HG02943 (cell line): ENCODE data around the gene SCAMP3.
"Not testable (repeated sequence)": the region's sequence is repeated elsewhere in the genome, so short reads cannot be mapped to it uniquely, and the experiment has no call there.

ENCODE experiments used
- ATAC-seq: cut with Tn5 transposase; IDR thresholded peaks from one replicate; pipeline ENCODE4 v1.9.1; 2021; ENCODE audit warnings: mild to moderate bottlenecking, low read depth, moderate library complexity; ENCODE audit not compliant: unreplicated experiment

The SCAMP3 gene

GRCh38 chr1:155233502-155233901 is 28.7 kb downstream of the SCAMP3 start:
- ATAC-seq, result not testable (repeated sequence)

GRCh38 chr1:155232001-155232978 is 29.9 kb downstream of the SCAMP3 start:
- ATAC-seq, result not testable (repeated sequence)

- not testable (repeated sequence) for ATAC-seq
These were observed 30.9 kb downstream of the SCAMP3 start for GRCh38 chr1:155231302-155231701.

DNA sequence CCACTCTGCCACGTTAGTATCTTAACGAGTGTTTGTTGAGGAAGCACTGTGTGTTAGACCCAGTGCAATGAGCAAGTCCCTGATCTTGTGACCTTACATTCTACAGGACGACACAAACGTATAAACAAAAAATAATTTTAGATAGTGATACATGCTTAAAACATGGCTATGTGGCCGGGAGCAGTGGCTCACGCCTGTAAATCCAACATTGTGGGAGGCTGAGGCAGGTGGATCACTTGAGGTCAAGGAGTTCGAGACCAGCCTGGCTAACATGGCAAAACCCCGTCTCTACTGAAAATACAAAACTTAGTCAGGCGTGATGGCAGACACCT is 34.1 kb downstream of the SCAMP3 start:
- ATAC-seq, result peak; percentile 3

DNA sequence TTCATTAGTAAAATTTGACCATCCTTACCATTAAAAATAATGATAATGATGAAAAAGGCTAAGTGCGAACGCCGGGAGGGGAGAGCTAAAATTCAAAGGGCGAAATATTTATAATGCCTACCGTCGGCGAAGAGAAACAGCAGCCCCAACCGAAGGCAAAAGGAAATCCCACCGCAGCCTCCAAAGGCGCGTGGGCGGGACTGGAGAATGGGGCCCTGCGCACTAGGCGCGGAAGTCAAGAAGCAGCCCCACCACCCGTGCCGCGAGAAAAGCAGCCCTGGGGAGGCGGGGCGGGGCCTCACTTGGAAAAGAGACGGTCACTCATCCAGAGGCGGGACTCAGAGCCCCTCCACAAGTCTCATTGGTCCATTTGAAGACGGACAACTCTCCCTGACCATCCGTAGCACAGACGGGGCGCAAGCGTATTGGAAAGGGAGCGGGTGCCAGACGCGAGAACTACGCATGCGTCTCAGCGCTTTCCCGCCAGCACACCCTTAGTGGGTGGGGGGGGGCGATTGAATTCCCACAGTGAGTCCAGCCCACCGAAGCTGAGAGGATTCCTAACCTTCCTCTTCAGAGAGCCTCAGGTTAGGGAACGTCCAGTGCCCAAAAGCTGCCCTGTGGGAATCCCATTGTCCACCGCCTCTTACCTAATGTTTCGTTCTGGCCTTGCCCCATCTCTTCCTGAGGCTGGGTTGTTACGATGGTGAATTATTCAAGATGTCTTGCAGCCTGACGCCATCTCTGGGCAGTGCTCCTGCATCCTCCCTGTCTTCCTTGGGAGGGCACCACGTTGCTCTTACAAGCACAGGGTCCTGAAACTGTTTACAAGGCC is 34.7 kb downstream of the SCAMP3 start:
- peak; percentile 96 for ATAC-seq

- ATAC-seq, result no peak
These were observed 35.3 kb downstream of the SCAMP3 start for GRCh38 chr1:155226910-155227260.

DNA sequence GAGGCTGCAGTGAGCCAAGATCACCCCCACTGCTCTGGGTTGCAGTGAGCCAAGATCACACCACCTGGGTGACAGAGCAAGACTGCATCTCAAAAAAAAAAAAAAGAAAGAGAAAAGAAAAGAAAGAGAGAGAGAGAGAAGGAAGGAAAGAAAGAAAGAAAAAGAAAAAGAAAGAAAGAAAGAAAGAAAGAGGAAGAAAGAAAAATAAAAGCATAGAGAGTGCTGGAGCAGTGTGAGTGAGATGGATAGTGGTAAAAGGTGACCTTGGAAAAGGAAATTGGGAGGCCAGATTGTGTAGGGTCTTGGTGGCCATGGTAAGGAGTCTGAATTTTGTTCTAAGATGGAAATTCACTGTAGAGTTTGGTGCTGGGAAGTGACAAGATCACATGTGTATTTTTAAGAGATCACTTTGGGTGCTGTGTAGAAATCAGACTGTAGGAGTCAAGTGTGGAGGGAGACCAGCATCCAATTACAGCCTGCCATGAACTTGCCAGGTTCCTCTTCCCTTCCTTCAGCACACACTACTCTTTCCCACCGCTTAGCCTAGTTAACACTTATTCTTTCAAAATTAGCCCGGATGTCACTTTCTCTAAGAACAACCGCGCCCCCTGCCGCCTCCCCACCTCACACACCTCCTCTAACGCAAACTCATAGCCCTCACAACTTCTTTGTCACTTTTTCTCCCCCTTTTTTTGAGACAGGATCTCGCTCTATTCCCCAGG is 35.8 kb downstream of the SCAMP3 start:
- no peak for ATAC-seq

DNA sequence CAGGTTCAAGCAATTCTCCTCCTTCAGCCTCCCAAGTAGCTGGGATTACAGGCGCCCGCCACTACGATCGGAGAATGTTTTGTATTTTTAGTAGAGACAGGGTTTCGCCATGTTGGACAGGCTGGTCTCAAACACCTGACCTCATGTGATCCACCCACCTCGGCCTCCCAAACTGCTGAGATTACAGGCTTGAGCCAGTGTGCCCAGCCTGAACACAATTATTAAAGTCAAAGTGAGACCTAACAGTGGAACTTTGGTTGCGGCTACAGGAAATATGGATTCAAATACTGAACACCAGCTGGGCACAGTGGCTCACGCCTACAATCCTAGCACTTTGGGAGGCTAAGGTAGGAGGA is 36.8 kb downstream of the SCAMP3 start:
- ATAC-seq, result not testable (repeated sequence)

DNA sequence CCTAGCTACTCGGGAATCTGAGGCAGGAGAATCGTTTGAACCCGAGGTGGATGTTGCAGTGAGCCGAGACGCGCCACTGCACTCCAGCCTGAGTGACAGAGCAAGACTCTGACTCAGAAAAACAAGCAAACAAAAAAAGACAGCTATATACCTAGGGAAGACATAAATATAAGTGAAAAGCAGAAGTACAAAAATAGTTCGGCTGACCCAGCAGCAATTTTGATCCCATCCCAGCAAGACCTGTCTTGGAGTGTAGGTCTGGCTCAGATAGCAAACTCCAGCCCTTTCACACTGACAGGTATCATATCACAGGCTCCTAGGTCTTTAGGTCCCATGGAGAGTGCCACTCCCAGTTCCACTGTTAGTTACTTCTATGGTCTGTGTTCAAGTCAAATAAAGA is 39.1 kb downstream of the SCAMP3 start:
- no peak for ATAC-seq

DNA sequence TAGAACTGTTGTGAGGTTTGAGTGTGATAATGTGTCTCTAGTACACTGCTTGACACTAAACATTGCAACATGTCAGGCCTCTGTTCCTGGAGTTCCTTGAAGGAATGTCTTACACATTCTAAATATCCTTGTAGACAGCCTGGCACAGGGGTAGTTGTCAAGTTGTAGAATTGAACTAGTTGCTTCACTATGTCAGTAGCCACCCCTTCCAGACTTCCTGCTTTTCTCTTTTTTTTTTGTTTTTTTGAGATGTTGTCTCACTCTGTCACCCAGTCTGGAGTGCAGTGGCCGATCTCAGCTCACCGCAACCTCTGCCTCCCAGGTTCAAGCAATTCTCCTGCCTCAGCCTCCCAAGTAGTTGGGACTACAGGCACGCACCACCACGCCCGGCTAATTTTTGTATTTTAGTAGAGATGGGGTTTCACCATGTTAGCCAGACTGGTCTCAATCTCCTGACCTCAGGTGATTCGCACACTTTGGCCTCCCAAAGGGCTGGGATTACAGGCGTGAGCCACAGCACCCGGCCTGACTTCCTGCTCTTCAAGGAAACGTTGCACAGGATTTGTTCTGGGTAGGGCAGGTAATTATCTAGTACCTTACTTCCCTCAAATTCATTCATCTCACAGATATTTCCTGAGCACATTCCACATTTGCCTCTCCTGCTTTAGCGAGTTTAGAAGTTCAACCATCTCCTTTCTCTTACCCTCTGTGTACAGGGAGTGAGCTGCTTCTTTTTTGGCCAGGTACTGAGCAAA is 41.8 kb downstream of the SCAMP3 start:
- not testable (repeated sequence) for ATAC-seq

DNA sequence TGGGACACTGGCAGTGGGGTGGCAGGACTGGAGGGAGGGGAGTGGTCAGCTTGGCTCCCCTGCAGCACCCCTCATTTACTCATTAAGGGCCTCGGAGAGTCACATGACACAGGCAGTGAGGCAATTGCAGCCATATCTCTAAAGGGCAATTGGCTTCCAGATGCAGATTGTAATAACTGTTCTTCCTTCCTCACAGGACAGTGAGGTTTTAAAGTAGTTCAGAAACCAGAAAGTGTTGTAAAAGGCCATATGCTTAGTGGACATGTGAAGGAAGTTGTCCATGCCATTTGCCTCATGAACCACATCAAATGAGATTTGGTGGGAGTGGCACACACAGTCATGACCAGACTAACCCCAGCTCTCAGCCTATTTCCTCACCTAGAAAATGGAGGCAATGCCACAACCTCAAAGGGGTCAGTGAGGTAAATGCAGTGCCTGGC is 42.5 kb downstream of the SCAMP3 start:
- no peak for ATAC-seq

DNA sequence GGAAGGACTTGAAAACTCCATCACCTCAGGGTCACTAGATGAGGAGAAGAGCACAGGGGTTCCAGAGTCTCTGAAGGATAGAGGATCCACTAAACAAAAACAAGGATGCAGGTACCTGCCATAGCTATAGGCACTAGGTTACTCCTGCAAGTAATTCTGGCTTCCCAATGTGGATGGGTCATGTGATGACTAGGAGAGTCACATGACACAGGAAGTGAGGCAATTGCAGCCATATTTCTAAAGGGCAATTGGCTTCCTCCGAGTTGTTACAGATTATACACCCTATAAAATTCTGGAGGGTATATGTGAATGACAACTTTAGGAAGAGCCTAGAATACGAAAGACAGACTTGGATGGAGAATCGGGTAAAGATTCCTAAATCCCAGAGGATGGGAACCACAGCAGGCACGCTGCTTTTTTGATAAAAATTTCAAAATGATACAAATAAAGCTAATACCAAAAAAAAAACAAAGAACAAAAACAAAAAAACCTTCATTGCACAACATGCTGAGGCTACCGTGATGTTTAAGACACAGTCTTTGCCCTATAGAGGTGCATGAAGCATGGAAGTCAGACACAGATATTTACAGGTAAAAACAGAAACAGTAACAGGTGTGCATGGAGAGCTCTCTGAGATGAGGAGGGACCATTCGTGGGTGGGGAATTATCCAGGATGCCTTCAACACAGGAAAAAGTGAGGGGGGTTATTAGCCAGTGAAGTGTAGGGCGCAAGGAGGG is 43.1 kb downstream of the SCAMP3 start:
- ATAC-seq, result no peak

- not testable (repeated sequence) for ATAC-seq
These were observed 47.5 kb downstream of the SCAMP3 start for GRCh38 chr1:155214702-155215101.

- ATAC-seq, result not testable (repeated sequence)
These were observed 50.1 kb downstream of the SCAMP3 start for GRCh38 chr1:155212051-155212440.

DNA sequence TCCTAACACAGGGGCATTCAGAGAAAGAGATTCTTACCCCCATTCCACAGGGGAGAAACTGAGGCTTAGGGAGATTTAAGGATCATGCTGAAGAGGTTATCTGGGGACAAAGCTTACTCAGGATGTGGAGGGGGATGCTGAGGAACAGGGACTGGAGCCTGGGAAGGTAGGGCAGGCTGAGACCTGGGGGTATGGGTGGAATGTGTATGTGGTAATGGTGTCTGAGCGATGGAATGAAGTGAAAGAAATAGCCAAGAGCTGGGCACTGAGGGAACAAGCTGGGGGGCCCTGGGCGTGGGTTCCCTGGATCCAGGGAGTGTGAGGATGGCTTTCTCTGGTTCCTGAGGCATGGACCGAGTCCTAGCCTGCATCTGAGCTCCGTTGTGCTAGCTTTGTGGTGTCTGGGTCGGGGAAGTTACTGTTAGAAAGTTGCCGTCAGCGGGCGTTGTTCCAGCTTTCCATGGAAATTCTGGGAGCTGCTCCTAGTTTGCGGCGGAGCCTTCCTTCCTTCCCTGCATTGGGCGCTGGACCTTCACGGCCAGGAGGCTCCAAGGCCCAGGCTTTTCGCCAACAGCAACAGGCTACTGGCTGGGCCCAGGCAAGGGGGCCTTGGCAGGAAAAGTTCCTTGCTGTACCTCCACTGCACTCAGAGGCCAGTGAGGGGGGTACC is 50.6 kb downstream of the SCAMP3 start:
- ATAC-seq, result not testable (repeated sequence)

GRCh38 chr1:155210314-155211104 is 51.7 kb downstream of the SCAMP3 start:
- no peak for ATAC-seq

DNA sequence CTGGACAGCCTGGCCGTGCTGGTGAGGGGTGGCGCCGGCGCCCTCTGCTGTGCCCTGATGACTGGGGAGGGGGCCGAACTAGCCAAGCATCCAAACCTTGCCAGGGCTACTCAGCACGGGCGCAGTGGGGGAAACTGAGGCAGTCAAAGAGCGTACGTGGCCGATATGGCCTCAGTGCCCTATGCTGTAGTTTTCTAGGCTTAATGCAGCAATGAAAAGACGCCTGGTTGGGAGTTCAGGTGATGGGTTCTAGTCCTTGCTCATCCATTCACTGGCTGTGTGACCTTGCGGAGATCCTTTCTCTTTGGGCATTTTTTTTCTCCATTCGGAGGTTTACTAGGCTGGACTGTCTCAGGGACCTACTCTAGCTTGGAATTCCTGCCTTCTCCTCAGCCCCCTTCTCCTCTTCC is 52.8 kb downstream of the SCAMP3 start:
- no peak for ATAC-seq
